ENCODE measurements around the gene SMARCA2. TPM values are rescaled to one million over a fixed set of nuclear protein-coding genes. Genes with fewer than 3 reads are reported as not detected.

SMARCA2 gene
- polyA plus RNA-seq, 10 donors: 89.7 to 134 (median 105) TPM

DNA sequence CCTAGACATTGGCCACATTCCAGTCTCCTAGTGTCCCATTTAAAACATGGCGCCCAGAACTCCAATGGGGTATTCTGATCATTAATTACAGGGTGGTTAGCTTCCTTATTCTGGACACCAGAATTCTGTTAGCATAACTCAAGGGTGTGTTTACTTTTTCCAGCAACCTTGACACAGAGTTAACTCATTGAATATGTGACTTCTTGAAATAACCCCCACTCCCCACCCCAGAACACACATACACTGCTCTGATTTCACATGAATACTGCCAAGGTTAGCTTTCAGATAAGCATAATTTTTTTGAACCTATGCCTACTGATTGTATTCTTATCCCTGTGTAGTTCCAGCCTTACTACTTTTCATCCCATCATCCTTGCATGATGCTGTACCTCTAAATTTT, 151.1 kb downstream of the SMARCA2 start:
- DNase-seq: no peak

DNA sequence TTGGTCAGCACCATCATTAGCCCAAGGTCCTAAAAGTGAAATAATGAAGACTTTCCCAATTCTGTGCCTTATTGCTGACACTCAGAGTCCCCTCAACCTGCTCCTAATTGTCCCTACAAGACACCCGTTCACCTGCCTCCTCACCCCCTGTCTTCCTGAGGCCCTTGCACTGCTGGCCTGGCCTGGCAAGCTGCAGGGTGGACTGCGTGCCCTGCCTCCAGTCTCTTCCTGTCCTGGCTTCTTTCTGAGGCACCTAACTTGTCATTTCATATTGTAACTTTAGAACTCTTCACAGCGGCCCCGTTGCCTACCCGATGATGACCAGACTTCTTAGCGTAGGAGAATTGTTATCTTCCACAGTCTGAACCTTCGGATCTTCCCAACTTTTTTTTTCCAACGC, 153.9 kb downstream of the SMARCA2 start:
- no peak for DNase-seq

GRCh38 chr9:2170722-2171121, 155.6 kb downstream of the SMARCA2 start:
- DNase-seq: no peak

DNA sequence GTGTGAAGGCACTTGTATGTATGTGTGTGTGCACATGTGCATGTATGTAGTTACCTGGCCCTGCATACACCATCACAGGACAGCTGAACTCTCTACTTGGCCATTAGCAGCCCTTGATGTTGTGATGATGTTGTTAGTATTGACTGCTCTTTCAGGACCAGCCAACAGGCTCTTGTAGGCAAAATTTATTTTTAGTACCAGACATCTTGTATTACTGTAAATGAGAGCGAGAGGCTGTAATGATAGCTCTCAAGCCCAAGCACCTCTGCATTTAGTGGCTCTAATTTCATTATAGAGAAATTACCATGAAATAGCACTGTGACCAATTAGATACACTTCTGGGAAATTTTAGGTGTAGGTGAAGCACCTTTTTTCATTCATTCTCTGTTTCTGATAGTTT, 158.0 kb downstream of the SMARCA2 start:
- DNase-seq: no peak

DNA sequence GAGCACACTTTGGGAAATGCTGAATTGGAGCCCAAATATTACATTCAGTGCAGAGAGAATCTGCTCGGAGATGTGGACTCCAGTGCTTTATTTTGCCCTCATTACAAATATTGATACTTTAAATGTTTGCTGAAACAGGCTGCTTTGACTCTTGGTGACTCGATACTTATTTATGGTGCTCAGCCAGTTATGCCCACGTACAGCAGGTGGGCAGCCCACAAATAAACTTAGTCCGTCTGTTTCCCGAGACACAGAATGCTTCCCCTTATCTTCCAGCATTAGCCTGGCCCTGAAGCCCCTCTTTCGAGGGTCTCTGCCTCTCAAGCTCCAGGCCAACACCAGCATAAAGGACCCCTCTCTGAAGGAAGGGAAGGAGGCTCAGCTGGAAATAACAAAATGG, 158.7 kb downstream of the SMARCA2 start:
- no peak for DNase-seq

- no peak for DNase-seq
Measured at GRCh38 chr9:2174306-2174705, 159.2 kb downstream of the SMARCA2 start.

DNA sequence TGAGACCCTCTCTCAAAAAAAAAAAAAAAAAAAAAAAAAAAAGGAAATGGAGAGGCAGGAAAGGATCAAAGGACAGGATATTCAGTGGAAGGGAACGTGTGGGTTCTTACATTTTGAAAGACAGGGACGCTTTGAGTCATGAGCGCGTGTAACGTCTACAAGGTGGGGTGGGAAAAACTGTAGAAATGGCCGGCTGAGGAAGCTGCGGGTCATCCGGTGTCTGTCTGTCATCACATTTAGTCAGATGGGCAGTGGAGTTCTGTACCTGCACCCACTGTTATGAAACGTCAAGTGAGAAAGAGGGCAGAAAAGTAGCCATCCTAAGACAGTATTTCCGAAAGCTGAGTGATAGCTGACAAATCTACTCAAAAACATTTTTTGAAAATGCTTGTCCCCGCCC, 159.8 kb downstream of the SMARCA2 start:
- no peak for DNase-seq

DNA sequence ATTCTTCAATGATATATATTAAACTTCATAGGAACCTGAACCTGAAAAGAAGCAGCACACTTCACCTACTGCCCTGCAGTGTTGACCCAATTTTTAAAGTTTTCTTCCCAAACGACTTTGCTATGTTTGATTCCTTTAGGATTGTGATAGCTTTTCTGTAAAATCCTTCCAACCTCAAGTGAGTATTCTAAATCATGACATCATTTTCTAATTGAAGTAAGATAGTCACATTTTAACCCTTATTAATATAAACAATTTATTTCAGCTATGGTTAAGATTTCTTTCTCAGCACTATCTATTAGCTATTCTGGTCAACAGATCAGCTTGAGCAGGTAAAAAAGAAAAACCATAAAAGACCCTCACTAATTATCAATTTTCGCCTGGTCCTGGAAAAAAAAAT, 162.0 kb downstream of the SMARCA2 start:
- DNase-seq: no peak

DNA sequence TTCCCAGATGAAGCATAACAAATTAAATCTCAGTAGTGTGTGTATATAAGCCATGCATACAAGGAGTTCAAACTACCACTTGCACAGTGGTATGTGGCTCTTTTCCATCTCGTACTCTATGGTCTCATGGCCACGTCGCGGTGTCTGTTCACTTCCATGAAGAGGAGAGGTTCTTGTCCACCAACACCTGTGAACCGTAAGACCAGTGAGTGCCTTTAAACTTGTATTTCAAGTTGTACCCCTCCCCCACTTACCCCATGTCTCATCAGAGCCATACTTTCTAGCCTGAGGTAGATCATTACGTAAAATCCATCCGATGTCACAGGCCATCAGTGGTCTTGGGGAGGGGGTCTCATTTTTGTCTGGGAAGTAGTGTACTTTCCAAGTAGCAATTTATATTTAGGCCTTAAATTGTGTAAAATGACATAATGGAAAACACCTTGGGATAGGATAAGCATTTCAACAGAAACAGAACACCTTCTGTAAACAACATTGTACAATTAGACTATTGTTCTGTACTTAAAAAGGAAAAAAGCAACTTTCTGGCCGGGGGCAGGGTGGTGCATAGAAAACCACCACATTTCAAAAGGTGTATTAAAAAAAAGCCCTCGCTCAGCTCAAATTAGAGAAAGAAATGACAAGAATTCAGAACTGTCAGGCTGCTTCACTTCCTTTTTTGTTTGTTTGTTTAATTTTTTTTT, 163.0 kb downstream of the SMARCA2 start:
- no peak for DNase-seq

DNA sequence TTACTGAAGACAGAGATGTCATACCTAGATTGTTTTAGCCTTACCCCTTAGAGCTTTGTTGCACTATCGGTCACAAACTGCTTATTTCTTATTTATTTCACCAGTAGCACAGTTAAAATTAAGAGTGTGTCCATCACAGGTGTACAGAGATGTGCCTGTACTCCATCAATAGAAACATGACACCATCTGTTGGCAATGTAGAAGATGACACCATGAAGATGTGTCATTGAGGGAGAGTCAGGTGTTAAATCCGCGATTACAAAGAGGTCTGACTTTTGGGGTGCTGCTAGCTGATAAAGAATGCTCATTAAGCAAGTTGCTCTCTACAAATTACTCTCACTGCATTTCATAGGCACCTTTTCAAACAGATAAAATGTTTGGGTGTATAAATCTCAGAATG, 164.4 kb downstream of the SMARCA2 start:
- no peak for DNase-seq

DNA sequence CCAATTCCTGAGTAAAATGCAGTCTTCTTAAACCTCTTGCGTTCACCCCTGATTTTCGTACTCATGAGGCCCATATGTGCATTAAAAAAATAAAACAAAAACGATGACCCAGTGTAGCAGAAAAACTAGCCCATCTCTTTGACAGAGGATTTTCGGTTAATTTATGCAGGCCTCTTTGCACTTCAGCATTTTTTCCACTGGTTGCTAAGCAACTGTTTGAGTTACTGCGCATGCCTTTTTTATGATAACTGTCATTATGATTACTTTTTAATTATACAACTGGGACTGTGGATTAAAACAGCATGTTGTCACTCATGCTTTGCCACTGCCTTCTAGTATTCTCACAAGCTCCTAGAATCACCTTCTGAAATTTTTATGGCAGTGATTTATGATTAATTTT, 165.0 kb downstream of the SMARCA2 start:
- peak in 1 of 3 donors; percentile 28 for DNase-seq

- no peak for DNase-seq
Measured at GRCh38 chr9:2180704-2181103, 165.6 kb downstream of the SMARCA2 start.

GRCh38 chr9:2181792-2182191, 166.6 kb downstream of the SMARCA2 start:
- DNase-seq: no peak

DNA sequence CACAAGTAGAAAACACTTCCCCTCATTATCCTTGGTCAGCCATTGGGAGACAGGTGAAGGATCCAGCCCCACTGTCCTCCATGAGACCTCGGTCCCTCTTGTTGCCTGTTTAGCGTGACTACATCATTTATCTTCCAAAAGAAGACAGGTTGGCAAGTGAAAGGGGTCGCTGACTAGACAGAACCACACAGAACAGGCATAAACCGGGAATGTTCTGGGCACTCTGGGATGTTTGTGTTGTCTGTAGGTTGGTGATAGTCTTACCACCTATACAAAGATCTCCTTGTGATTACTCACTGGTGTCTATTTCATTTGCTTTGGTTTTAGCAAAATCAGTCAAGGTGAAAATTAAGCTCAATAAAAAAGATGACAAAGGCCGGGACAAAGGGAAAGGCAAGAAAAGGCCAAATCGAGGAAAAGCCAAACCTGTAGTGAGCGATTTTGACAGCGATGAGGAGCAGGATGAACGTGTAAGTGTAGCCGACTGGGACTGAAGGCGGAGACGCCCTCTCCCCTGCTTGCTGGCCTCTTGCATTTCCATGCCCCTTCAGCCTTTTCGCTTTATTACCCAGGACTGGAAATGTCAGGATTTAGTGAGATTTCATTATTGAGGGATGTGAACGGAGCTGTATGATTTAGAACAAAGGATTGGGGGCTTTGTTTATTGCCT, 175.9 kb downstream of the SMARCA2 start:
- no peak for DNase-seq

DNA sequence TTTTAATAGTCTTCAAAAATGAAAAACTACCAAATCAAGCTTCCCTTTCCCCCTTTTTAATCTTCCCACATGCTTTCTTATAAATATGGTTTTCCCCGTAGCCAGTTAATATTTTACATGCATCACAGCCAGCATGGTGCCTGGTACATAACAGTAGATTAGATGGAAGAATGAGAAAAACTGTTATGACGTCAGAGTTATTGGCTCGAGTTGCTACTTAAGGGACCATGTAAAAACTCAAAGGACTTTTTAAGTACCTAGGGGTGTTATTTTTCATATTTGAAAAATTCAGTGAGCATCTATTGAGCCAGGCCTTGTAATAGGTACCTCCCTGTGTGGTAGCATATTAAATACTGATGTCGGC, 176.4 kb downstream of the SMARCA2 start:
- no peak for DNase-seq

GRCh38 chr9:2192356-2192979, 177.3 kb downstream of the SMARCA2 start:
- DNase-seq: no peak

- no peak for DNase-seq
Measured at GRCh38 chr9:2193552-2193951, 178.4 kb downstream of the SMARCA2 start.

GRCh38 chr9:2195211-2195610, 180.1 kb downstream of the SMARCA2 start:
- no peak for DNase-seq

- DNase-seq: no peak
Measured at GRCh38 chr9:2196757-2197156, 181.6 kb downstream of the SMARCA2 start.

DNA sequence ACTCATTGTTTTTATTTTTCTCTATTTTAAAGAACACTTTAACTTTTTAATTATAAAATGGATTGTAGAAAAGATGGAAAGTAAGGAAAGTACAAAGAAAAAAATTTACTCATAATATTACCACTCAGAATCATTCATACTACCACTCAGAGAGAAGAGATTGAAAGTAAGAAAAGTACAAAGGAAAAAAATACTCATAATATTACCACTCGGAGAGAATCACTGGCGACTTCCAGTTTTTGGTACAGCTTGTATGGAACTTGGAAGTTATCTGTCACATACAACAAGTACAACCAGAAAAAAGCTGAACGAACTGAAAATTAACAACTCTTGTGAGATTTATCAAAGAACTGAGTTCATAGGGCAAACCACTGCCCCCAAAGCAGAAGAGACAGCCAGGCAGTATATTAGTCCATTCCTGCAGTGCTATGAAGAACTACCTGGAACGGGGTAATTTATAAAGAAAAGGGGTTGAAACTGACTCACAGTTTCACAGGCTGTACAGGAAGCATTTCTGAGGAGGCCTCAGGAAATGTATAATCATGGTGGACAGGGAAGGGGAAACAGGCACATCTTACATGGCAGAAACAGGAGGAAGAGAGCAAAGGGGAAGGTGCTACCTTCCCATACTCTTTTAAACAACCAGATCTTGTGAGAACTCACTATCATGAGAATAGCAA, 183.9 kb downstream of the SMARCA2 start:
- DNase-seq: no peak

DNA sequence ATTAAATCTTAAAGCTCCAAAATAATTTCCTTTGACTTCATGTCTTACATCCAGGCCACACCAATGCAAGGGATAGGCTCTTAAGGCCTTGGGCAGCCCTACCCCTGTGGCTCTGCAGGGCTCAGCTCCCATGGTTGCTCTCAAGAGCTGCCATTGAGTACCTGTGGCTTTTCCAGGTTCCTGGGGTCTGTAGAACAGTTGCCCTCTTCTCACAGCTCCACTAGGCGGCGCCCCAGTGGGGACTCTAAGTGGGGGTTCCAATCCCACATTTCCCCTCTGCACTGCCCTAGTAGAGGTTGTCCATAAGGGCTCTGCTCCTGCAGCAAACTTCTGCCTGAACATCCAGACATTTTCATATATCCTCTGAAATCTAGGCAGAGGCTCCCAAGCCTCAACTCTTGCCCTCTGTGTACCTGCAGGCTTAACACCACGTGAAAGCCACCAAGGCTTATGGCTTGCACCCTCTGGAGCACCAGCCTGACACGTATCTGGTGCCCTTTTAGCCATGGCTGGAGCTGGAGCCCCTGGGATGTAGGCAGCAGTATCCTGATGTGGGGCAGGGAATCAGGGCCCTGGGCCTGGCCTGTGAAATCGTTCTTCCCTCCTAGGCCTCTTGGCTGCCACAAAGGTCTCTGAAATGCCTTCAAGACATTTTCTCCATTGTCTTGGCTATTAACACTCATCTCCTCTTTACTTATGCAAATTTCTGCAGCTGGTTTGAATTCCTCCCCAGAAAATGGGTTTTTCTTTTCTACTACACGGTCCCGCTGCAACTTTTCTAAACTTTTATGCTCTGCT, 185.1 kb downstream of the SMARCA2 start:
- DNase-seq: no peak

DNA sequence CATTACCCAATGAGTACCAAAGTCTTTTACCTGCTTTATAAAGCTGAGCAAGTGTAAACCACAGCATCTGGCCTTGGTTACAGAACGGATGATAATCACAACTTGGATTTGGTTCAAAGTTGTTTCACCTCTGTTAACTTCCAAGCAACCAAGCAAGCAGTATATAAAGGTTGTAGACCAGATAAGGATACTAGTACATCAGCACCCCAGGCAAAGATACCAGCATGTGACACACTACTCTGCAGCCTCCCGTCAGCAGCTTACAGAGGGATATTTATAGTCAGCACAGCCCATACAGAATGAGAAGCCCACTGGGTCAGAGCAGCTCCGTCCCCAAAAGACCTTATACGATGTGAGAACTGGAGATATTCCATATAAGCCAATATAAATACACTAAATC, 193.3 kb downstream of the SMARCA2 start:
- no peak for DNase-seq

All from muscle of back (tissue), 11 donors.